DND-41 (cell line): ENCODE measurements around the gene RAB8A.

Experiments
- CTCF ChIP-seq: IDR thresholded peaks from 2 replicates; pipeline ENCODE4 v1.5.1; 2012; ENCODE audit warnings: borderline replicate concordance, low read length, moderate library complexity, mild to moderate bottlenecking; ENCODE audit not compliant: poor library complexity, severe bottlenecking; ENCODE audit errors: extremely low read depth
- EZH2 ChIP-seq: IDR thresholded peaks from 3 replicates; pipeline ENCODE4 v1.6.1; 2012; ENCODE audit warnings: borderline replicate concordance, low read depth, mild to moderate bottlenecking, moderate library complexity, low read length, inconsistent platforms; ENCODE audit not compliant: severe bottlenecking

- TF ChIP-seq CTCF: no peak
- TF ChIP-seq EZH2: no peak
These were observed 22.8 kb downstream of the RAB8A start for GRCh38 chr19:16134510-16134909.
